Astrocyte (in vitro differentiated cells and primary cell): ENCODE measurements around the gene PSAP. TPM values are rescaled to one million over a fixed set of nuclear protein-coding genes. Genes with fewer than 3 reads are reported as not detected.

Experiments used
- DNase-seq: peaks from one replicate; pipeline ENCODE4 v3.0.0-alpha.2; 2010; ENCODE audit warnings: low read depth
- FAIRE-seq: peaks from 2 replicates; lab custom pipeline; 2011; peaks lifted over from hg19 to GRCh38; lab: Jason Lieb, UNC
- H2AFZ ChIP-seq: 2 replicates; pipeline ENCODE4 v1.6.0; 2012; ENCODE audit warnings: low read depth, low read length, inconsistent platforms
- H3K27ac ChIP-seq: 2 replicates; pipeline ENCODE4 v1.5.1; 2011; ENCODE audit warnings: low read depth, low read length, inconsistent platforms
- H3K27me3 ChIP-seq: 2 replicates; pipeline ENCODE4 v1.6.0; 2011; ENCODE audit warnings: low read length, inconsistent platforms; ENCODE audit not compliant: insufficient read depth
- H3K36me3 ChIP-seq: 2 replicates; pipeline ENCODE4 v1.5.1; 2011; ENCODE audit warnings: low read length, inconsistent platforms; ENCODE audit not compliant: insufficient read depth
- H3K4me1 ChIP-seq: 2 replicates; pipeline ENCODE4 v1.5.1; 2011; ENCODE audit warnings: low read length, inconsistent platforms; ENCODE audit not compliant: insufficient read depth
- H3K4me2 ChIP-seq: 2 replicates; pipeline ENCODE4 v1.6.0; 2012; ENCODE audit warnings: low read length, inconsistent platforms
- H3K4me3 ChIP-seq: 2 replicates; pipeline ENCODE4 v1.5.1; 2011; ENCODE audit warnings: low read depth, mild to moderate bottlenecking, low read length, inconsistent platforms; ENCODE audit not compliant: insufficient read depth
- H3K79me2 ChIP-seq: 2 replicates; pipeline ENCODE4 v1.6.0; 2012; ENCODE audit warnings: mild to moderate bottlenecking, low read length, inconsistent platforms; ENCODE audit not compliant: insufficient read depth
- H3K9ac ChIP-seq: 2 replicates; pipeline ENCODE4 v1.6.0; 2012; ENCODE audit warnings: mild to moderate bottlenecking, low read length, inconsistent platforms
- H3K9me3 ChIP-seq: 2 replicates; pipeline ENCODE4 v1.5.1; 2012; ENCODE audit warnings: low read depth, mild to moderate bottlenecking, low read length, inconsistent platforms; ENCODE audit not compliant: insufficient read depth
- H4K20me1 ChIP-seq: 2 replicates; pipeline ENCODE4 v1.6.0; 2012; ENCODE audit warnings: low read length, inconsistent platforms; ENCODE audit not compliant: insufficient read depth
- H3K27ac Mint-ChIP-seq: one replicate; pipeline ENCODE4 v1.8.0; 2021; ENCODE audit warnings: mild to moderate bottlenecking, mixed read lengths; ENCODE audit not compliant: unreplicated experiment
- H3K27me3 Mint-ChIP-seq: one replicate; pipeline ENCODE4 v1.8.0; 2021; ENCODE audit warnings: low read depth, mixed read lengths; ENCODE audit not compliant: unreplicated experiment
- H3K36me3 Mint-ChIP-seq: one replicate; pipeline ENCODE4 v1.8.0; 2021; ENCODE audit warnings: low read depth, mixed read lengths; ENCODE audit not compliant: unreplicated experiment
- H3K4me1 Mint-ChIP-seq: one replicate; pipeline ENCODE4 v1.8.0; 2021; ENCODE audit warnings: low read depth, mixed read lengths; ENCODE audit not compliant: unreplicated experiment
- H3K4me3 Mint-ChIP-seq: one replicate; pipeline ENCODE4 v1.8.0; 2021; ENCODE audit warnings: mild to moderate bottlenecking, moderate library complexity, mixed read lengths; ENCODE audit not compliant: unreplicated experiment
- H3K9me3 Mint-ChIP-seq: one replicate; pipeline ENCODE4 v1.8.0; 2021; ENCODE audit warnings: mild to moderate bottlenecking, mixed read lengths; ENCODE audit not compliant: unreplicated experiment
- CTCF ChIP-seq: IDR thresholded peaks from 2 replicates; pipeline ENCODE4 v1.5.1; 2011; ENCODE audit warnings: low read depth, mild to moderate bottlenecking, inconsistent platforms, low read length, moderate library complexity; ENCODE audit not compliant: insufficient read depth
- EZH2 ChIP-seq: IDR thresholded peaks from 2 replicates; pipeline ENCODE4 v1.6.1; 2012; ENCODE audit warnings: mild to moderate bottlenecking, low read length, inconsistent platforms; ENCODE audit not compliant: insufficient read depth
- total RNA-seq: library from RNA; stranded (reverse); gene quantifications from 2 replicates; pipeline ENCODE4 v1.2.1, GENCODE V29; 2021

PSAP gene
- total RNA-seq, 1 donor from 2014 or later: 1,120 TPM

- no peak for FAIRE-seq
These were observed 7.2 kb upstream of the PSAP start for GRCh38 chr10:71857934-71858890.

GRCh38 chr10:71856619-71857018 lies 5.6 kb upstream of the PSAP start:
- no peak overlapping the region for H2AFZ ChIP-seq
- no peaks in the 10 kb centered on the region for H4K20me1 ChIP-seq
- no peaks in the 10 kb centered on the region for H3K9me3 ChIP-seq
- H3K79me2 ChIP-seq: no peaks in the 10 kb centered on the region
- H3K4me3 Mint-ChIP-seq: no peak overlapping the region
- H3K4me1 ChIP-seq: peaks cover 21% of the 10 kb centered on the region
- no peak for FAIRE-seq
- no peak overlapping the region for H3K9ac ChIP-seq
- H3K4me1 Mint-ChIP-seq: peaks cover 18% of the 10 kb centered on the region
- no peaks in the 10 kb centered on the region for H3K36me3 ChIP-seq
- no peaks in the 10 kb centered on the region for H3K36me3 Mint-ChIP-seq
- H3K27ac ChIP-seq: no peak overlapping the region
- TF ChIP-seq CTCF: no peak
- TF ChIP-seq EZH2: no peak
- no peak for DNase-seq
- H3K27me3 ChIP-seq: no peaks in the 10 kb centered on the region
- no peak overlapping the region for H3K4me3 ChIP-seq
- H3K27ac Mint-ChIP-seq: no peak overlapping the region
- no peaks in the 10 kb centered on the region for H3K9me3 Mint-ChIP-seq
- H3K27me3 Mint-ChIP-seq: peaks cover 2% of the 10 kb centered on the region
- H3K4me2 ChIP-seq: no peak overlapping the region

More at GRCh38 chr10:71857934-71858890, 7.2 kb upstream of the PSAP start:
- Mint-ChIP-seq H3K27ac (no peak overlapping the region), H3K9me3 (no peaks in the 10 kb centered on the region), H3K36me3 (no peaks in the 10 kb centered on the region), H3K4me1 (peaks cover 21% of the 10 kb centered on the region), H3K27me3 (peaks cover 2% of the 10 kb centered on the region), H3K4me3 (no peak overlapping the region)
- H3K4me3 ChIP-seq: no peak overlapping the region
- no peaks in the 10 kb centered on the region for H3K27me3 ChIP-seq
- H3K9ac ChIP-seq: no peak overlapping the region
- no peaks in the 10 kb centered on the region for H3K36me3 ChIP-seq
- no peaks in the 10 kb centered on the region for H3K9me3 ChIP-seq
- H3K79me2 ChIP-seq: no peaks in the 10 kb centered on the region
- no peak overlapping the region for H2AFZ ChIP-seq
- DNase-seq: no peak
- H3K4me1 ChIP-seq: peaks cover 27% of the 10 kb centered on the region
- no peak overlapping the region for H3K4me2 ChIP-seq
- TF ChIP-seq CTCF: no peak
- H4K20me1 ChIP-seq: no peaks in the 10 kb centered on the region
- no peak overlapping the region for H3K27ac ChIP-seq

GRCh38 chr10:71854031-71854430 lies 3.0 kb upstream of the PSAP start:
- H3K27ac Mint-ChIP-seq: no peak overlapping the region
- FAIRE-seq (no peak), DNase-seq (peak; percentile 46)
- peaks cover 7% of the 10 kb centered on the region for H3K4me1 Mint-ChIP-seq
- Histone ChIP-seq H3K9me3 (no peaks in the 10 kb centered on the region), H3K79me2 (peaks cover 20% of the 10 kb centered on the region), H3K36me3 (no peaks in the 10 kb centered on the region), H4K20me1 (peaks cover 17% of the 10 kb centered on the region), H2AFZ (no peak overlapping the region), H3K27me3 (no peaks in the 10 kb centered on the region), H3K27ac (no peak overlapping the region), H3K4me2 (no peak overlapping the region), H3K4me3 (no peak overlapping the region), H3K4me1 (peaks cover 10% of the 10 kb centered on the region), H3K9ac (no peak overlapping the region)
- H3K4me3 Mint-ChIP-seq: no peak overlapping the region
- TF ChIP-seq CTCF (no peak), EZH2 (no peak)
- no peaks in the 10 kb centered on the region for H3K9me3 Mint-ChIP-seq
- peaks cover 2% of the 10 kb centered on the region for H3K27me3 Mint-ChIP-seq
- H3K36me3 Mint-ChIP-seq: no peaks in the 10 kb centered on the region
